Measurements from ENCODE around the gene PRTFDC1.
A peak's percentile ranks its signal among the peaks of the same experiment; 100 is the strongest.

Gene PRTFDC1

GRCh38 chr10:24883176-24883575, 69.2 kb downstream of the PRTFDC1 start:
- H3K4me2 ChIP-seq (ENCODE audit: low read length, poor library complexity, severe bottlenecking) = no peak overlapping the region
- 83% methylated on average over 2 of the region's 2 CpGs for WGBS
- H3K4me3 ChIP-seq (ENCODE audit: insufficient read depth in 1 of 2, low read depth in 1 of 2, low read length in 2 of 2) = no peak overlapping the region
- H3K18ac ChIP-seq (ENCODE audit: low read depth in 1 of 2, low read length in 2 of 2) = no peak overlapping the region
- H2AK5ac ChIP-seq (ENCODE audit: low read length, severe bottlenecking) = peak overlapping the region; percentile 6
- H3K4ac ChIP-seq (ENCODE audit: low read depth in 1 of 2, low read length in 2 of 2) = no peak overlapping the region
- no peak overlapping the region for H3K9ac ChIP-seq (ENCODE audit: low read length)
- no peak overlapping the region for H2BK15ac ChIP-seq (ENCODE audit: low read depth, poor library complexity, severe bottlenecking)
- H3K4me1 ChIP-seq (ENCODE audit: control insufficient read depth, insufficient read depth, low read depth, low read length) = peaks cover 9% of the 10 kb centered on the region
- H4K8ac ChIP-seq (ENCODE audit: low read length) = no peak overlapping the region
- H3K27me3 ChIP-seq (ENCODE audit: control insufficient read depth in 1 of 2, insufficient read depth in 1 of 2, low read length in 2 of 2) = no peaks in the 10 kb centered on the region
- no peak overlapping the region for H2BK12ac ChIP-seq (ENCODE audit: low read length in 2 of 2)
- H2AFZ ChIP-seq (ENCODE audit: low read depth, low read length) = no peak overlapping the region
- H3K36me3 ChIP-seq (ENCODE audit: control insufficient read depth in 1 of 2, insufficient read depth in 2 of 2, low read depth in 1 of 2, low read length in 2 of 2) = no peaks in the 10 kb centered on the region
- no peak overlapping the region for H2BK5ac ChIP-seq (ENCODE audit: low read depth, low read length, poor library complexity, severe bottlenecking)
- no peak overlapping the region for H3K14ac ChIP-seq (ENCODE audit: low read length in 2 of 2)
- H3K23ac ChIP-seq (ENCODE audit: low read length in 2 of 2) = no peak overlapping the region
- no peak overlapping the region for H3K27ac ChIP-seq (ENCODE audit: low read length, poor library complexity, severe bottlenecking)
- H4K91ac ChIP-seq (ENCODE audit: low read length) = no peak overlapping the region
- H3K79me1 ChIP-seq (replicated peaks; ENCODE audit: low read length, poor library complexity, severe bottlenecking) = no peaks in the 10 kb centered on the region
- no peaks in the 10 kb centered on the region for H3K9me3 ChIP-seq (ENCODE audit: control insufficient read depth, low read length)
- DNase-seq = no peak
- no peak overlapping the region for H2BK120ac ChIP-seq (ENCODE audit: low read depth, low read length)

- Histone ChIP-seq H3K18ac (ENCODE audit: low read depth in 1 of 2, low read length in 2 of 2) (no peak overlapping the region), H4K8ac (ENCODE audit: low read length) (no peak overlapping the region), H2AK5ac (ENCODE audit: low read length, severe bottlenecking) (no peak overlapping the region), H3K4me1 (ENCODE audit: control insufficient read depth, insufficient read depth, low read depth, low read length) (peaks cover 9% of the 10 kb centered on the region), H2BK15ac (ENCODE audit: low read depth, poor library complexity, severe bottlenecking) (no peak overlapping the region), H3K9ac (ENCODE audit: low read length) (no peak overlapping the region), H2AFZ (ENCODE audit: low read depth, low read length) (no peak overlapping the region), H3K79me1 (replicated peaks; ENCODE audit: low read length, poor library complexity, severe bottlenecking) (no peaks in the 10 kb centered on the region), H3K23ac (ENCODE audit: low read length in 2 of 2) (no peak overlapping the region), H3K36me3 (ENCODE audit: control insufficient read depth in 1 of 2, insufficient read depth in 2 of 2, low read depth in 1 of 2, low read length in 2 of 2) (no peaks in the 10 kb centered on the region), H3K4ac (ENCODE audit: low read depth in 1 of 2, low read length in 2 of 2) (no peak overlapping the region), H2BK5ac (ENCODE audit: low read depth, low read length, poor library complexity, severe bottlenecking) (no peak overlapping the region), H2BK12ac (ENCODE audit: low read length in 2 of 2) (no peak overlapping the region), H3K27me3 (ENCODE audit: control insufficient read depth in 1 of 2, insufficient read depth in 1 of 2, low read length in 2 of 2) (no peaks in the 10 kb centered on the region), H3K4me2 (ENCODE audit: low read length, poor library complexity, severe bottlenecking) (no peak overlapping the region), H3K4me3 (ENCODE audit: insufficient read depth in 1 of 2, low read depth in 1 of 2, low read length in 2 of 2) (peak overlapping the region in 1 of 2 experiments; percentile 2), H3K14ac (ENCODE audit: low read length in 2 of 2) (no peak overlapping the region), H2BK120ac (ENCODE audit: low read depth, low read length) (no peak overlapping the region), H3K9me3 (ENCODE audit: control insufficient read depth, low read length) (no peaks in the 10 kb centered on the region), H4K91ac (ENCODE audit: low read length) (no peak overlapping the region), H3K27ac (ENCODE audit: low read length, poor library complexity, severe bottlenecking) (peak overlapping the region; percentile 33)
- 96% methylated on average over 8 of the region's 11 CpGs for WGBS
- DNase-seq = no peak
Measured at GRCh38 chr10:24882047-24882698, 70.2 kb downstream of the PRTFDC1 start.

- Histone ChIP-seq H3K4me2 (ENCODE audit: low read length, poor library complexity, severe bottlenecking) (no peak overlapping the region), H3K23ac (ENCODE audit: low read length in 2 of 2) (no peak overlapping the region), H3K4me1 (ENCODE audit: control insufficient read depth, insufficient read depth, low read depth, low read length) (peaks cover 5% of the 10 kb centered on the region), H4K91ac (ENCODE audit: low read length) (no peak overlapping the region), H4K8ac (ENCODE audit: low read length) (no peak overlapping the region), H3K27me3 (ENCODE audit: control insufficient read depth in 1 of 2, insufficient read depth in 1 of 2, low read length in 2 of 2) (no peaks in the 10 kb centered on the region), H3K9ac (ENCODE audit: low read length) (no peak overlapping the region), H2BK120ac (ENCODE audit: low read depth, low read length) (no peak overlapping the region), H3K18ac (ENCODE audit: low read depth in 1 of 2, low read length in 2 of 2) (no peak overlapping the region), H2BK5ac (ENCODE audit: low read depth, low read length, poor library complexity, severe bottlenecking) (no peak overlapping the region), H3K14ac (ENCODE audit: low read length in 2 of 2) (no peak overlapping the region), H2BK15ac (ENCODE audit: low read depth, poor library complexity, severe bottlenecking) (no peak overlapping the region), H3K4me3 (ENCODE audit: insufficient read depth in 1 of 2, low read depth in 1 of 2, low read length in 2 of 2) (no peak overlapping the region), H3K27ac (ENCODE audit: low read length, poor library complexity, severe bottlenecking) (no peak overlapping the region), H2BK12ac (ENCODE audit: low read length in 2 of 2) (no peak overlapping the region), H3K79me1 (replicated peaks; ENCODE audit: low read length, poor library complexity, severe bottlenecking) (no peaks in the 10 kb centered on the region), H2AFZ (ENCODE audit: low read depth, low read length) (no peak overlapping the region), H3K36me3 (ENCODE audit: control insufficient read depth in 1 of 2, insufficient read depth in 2 of 2, low read depth in 1 of 2, low read length in 2 of 2) (no peaks in the 10 kb centered on the region), H3K9me3 (ENCODE audit: control insufficient read depth, low read length) (peaks cover 3% of the 10 kb centered on the region), H3K4ac (ENCODE audit: low read depth in 1 of 2, low read length in 2 of 2) (no peak overlapping the region), H2AK5ac (ENCODE audit: low read length, severe bottlenecking) (no peak overlapping the region)
- 100% methylated on average over 3 of the region's 5 CpGs for WGBS
- DNase-seq = no peak
Measured at GRCh38 chr10:24879861-24880260, 72.5 kb downstream of the PRTFDC1 start.

GRCh38 chr10:24874133-24874532, 78.3 kb downstream of the PRTFDC1 start:
- Histone ChIP-seq H3K4ac (ENCODE audit: low read depth in 1 of 2, low read length in 2 of 2) (no peak overlapping the region), H3K27ac (ENCODE audit: low read length, poor library complexity, severe bottlenecking) (no peak overlapping the region), H3K9ac (ENCODE audit: low read length) (no peak overlapping the region), H3K27me3 (ENCODE audit: control insufficient read depth in 1 of 2, insufficient read depth in 1 of 2, low read length in 2 of 2) (no peaks in the 10 kb centered on the region), H3K9me3 (ENCODE audit: control insufficient read depth, low read length) (peaks cover 5% of the 10 kb centered on the region), H3K14ac (ENCODE audit: low read length in 2 of 2) (no peak overlapping the region), H4K8ac (ENCODE audit: low read length) (no peak overlapping the region), H3K36me3 (ENCODE audit: control insufficient read depth in 1 of 2, insufficient read depth in 2 of 2, low read depth in 1 of 2, low read length in 2 of 2) (no peaks in the 10 kb centered on the region), H2BK12ac (ENCODE audit: low read length in 2 of 2) (peak overlapping the region in 1 of 2 experiments; percentile 89), H3K79me1 (replicated peaks; ENCODE audit: low read length, poor library complexity, severe bottlenecking) (no peaks in the 10 kb centered on the region), H2BK120ac (ENCODE audit: low read depth, low read length) (no peak overlapping the region), H3K23ac (ENCODE audit: low read length in 2 of 2) (no peak overlapping the region), H3K4me2 (ENCODE audit: low read length, poor library complexity, severe bottlenecking) (no peak overlapping the region), H3K4me1 (ENCODE audit: control insufficient read depth, insufficient read depth, low read depth, low read length) (peaks cover 9% of the 10 kb centered on the region), H2BK15ac (ENCODE audit: low read depth, poor library complexity, severe bottlenecking) (peak overlapping the region; percentile 69), H2BK5ac (ENCODE audit: low read depth, low read length, poor library complexity, severe bottlenecking) (no peak overlapping the region), H2AK5ac (ENCODE audit: low read length, severe bottlenecking) (peak overlapping the region; percentile 84), H3K4me3 (ENCODE audit: insufficient read depth in 1 of 2, low read depth in 1 of 2, low read length in 2 of 2) (no peak overlapping the region), H2AFZ (ENCODE audit: low read depth, low read length) (no peak overlapping the region), H3K18ac (ENCODE audit: low read depth in 1 of 2, low read length in 2 of 2) (peak overlapping the region in 1 of 2 experiments; percentile 22), H4K91ac (ENCODE audit: low read length) (no peak overlapping the region)
- DNase-seq = no peak

Measured in mesenchymal stem cell (in vitro differentiated cells and primary cell).